HepG2 (cell line): ENCODE data around the gene KAT2A. TPM values are rescaled to one million over a fixed set of nuclear protein-coding genes. Genes with fewer than 3 reads are reported as not detected.

Experiments
- BRD4 ChIP-seq: sonication (generic); formaldehyde crosslinking; IDR thresholded peaks from 2 replicates; pipeline ENCODE4 v1.4.0; 2020; ENCODE audit warnings: missing genetic modification reagents
- ERF ChIP-seq: IDR thresholded peaks from 2 replicates; pipeline ENCODE4 v1.6.1; 2018; ENCODE audit warnings: missing biosample characterization, missing genetic modification reagents
- GATAD2A ChIP-seq: IDR thresholded peaks from 2 replicates; pipeline ENCODE4 v1.6.1; 2016
- HDAC1 ChIP-seq: sonication (generic); formaldehyde crosslinking; IDR thresholded peaks from 2 replicates; pipeline ENCODE4 v1.5.1; 2020; ENCODE audit warnings: mild to moderate bottlenecking, missing genetic modification reagents
- KDM3A ChIP-seq: IDR thresholded peaks from 2 replicates; pipeline ENCODE4 v1.6.1; 2018; ENCODE audit warnings: low read depth, missing compliant biosample characterization
- NFATC3 ChIP-seq: sonication (generic); formaldehyde crosslinking; IDR thresholded peaks from 2 replicates; pipeline ENCODE4 v1.5.1; 2020; ENCODE audit warnings: mild to moderate bottlenecking, missing genetic modification reagents
- NONO ChIP-seq, 2 experiments: fragments of 450-650 bp in 1 of 2; sonication (generic) in 1 of 2; formaldehyde crosslinking in 1 of 2; IDR thresholded peaks in 1 of 2; conservative IDR thresholded peaks in 1 of 2; 2 replicates each; pipeline versions ENCODE4 v1.6.1 to v1.8.0; 2017 to 2022; ENCODE audit warnings: mild to moderate bottlenecking in 1 of 2, missing genetic modification reagents in 1 of 2, moderate library complexity in 1 of 2
- RBM39 ChIP-seq: fragments of 200-400 bp; formaldehyde crosslinking; IDR thresholded peaks from one replicate; pipeline ENCODE4 v1.6.1; 2018; ENCODE audit warnings: antibody characterized with exemption, mild to moderate bottlenecking, low read depth, low read length; ENCODE audit not compliant: poor library complexity, severe bottlenecking
- THAP11 ChIP-seq: IDR thresholded peaks from 2 replicates; pipeline ENCODE4 v1.6.1; 2016; ENCODE audit warnings: missing biosample characterization, missing genetic modification reagents
- TOE1 ChIP-seq: sonication (generic); formaldehyde crosslinking; IDR thresholded peaks from 2 replicates; pipeline ENCODE4 v1.4.0; 2020; ENCODE audit warnings: mild to moderate bottlenecking, missing genetic modification reagents
- ZBTB21 ChIP-seq: sonication (generic); formaldehyde crosslinking; IDR thresholded peaks from 2 replicates; pipeline ENCODE4 v1.4.0; 2020; ENCODE audit warnings: missing genetic modification reagents
- ZFP41 ChIP-seq: sonication (generic); formaldehyde crosslinking; IDR thresholded peaks from 2 replicates; pipeline ENCODE4 v1.4.0; 2020; ENCODE audit warnings: mild to moderate bottlenecking, missing genetic modification reagents, borderline replicate concordance
- ZKSCAN8 ChIP-seq: IDR thresholded peaks from 2 replicates; pipeline ENCODE4 v1.6.1; 2016; ENCODE audit warnings: borderline replicate concordance, missing genetic modification reagents, missing compliant biosample characterization
- ZMYM3 ChIP-seq: sonication (generic); formaldehyde crosslinking; IDR thresholded peaks from 2 replicates; pipeline ENCODE4 v1.5.1; 2020; ENCODE audit warnings: mild to moderate bottlenecking, missing genetic modification reagents
- ZNF678 ChIP-seq: sonication (generic); formaldehyde crosslinking; IDR thresholded peaks from 2 replicates; pipeline ENCODE4 v1.4.0; 2020; ENCODE audit warnings: mild to moderate bottlenecking, missing genetic modification reagents
- polyA plus RNA-seq, 8 experiments: library from polyadenylated mRNA; depleted of rRNA in 3 of 8; stranded (reverse) in 7 of 8; unstranded in 1 of 8; fragments of >200 nt; fragmentation: Illumina TruSeq in 4 of 8; extraction: Trizol in 4 of 8; gene quantifications; 2 replicates each; pipeline versions ENCODE4 v1.2.1 to v1.2.3, GENCODE V29; 2011 to 2016; ENCODE audit warnings: low read depth in 4 of 8, missing spikeins in 1 of 8, mixed read lengths in 1 of 8; ENCODE audit not compliant: insufficient read depth in 1 of 8
- total RNA-seq, 5 experiments: library from RNA; depleted of rRNA; stranded (reverse); fragments of >200 nt; fragmentation: Illumina TruSeq; extraction: Trizol; gene quantifications; 2 replicates each; pipeline ENCODE4 v1.2.3, GENCODE V29; 2016; ENCODE audit warnings: low read depth in 1 of 5
- TF ChIP-seq, protein P1 (sequence below): sonication (generic); formaldehyde crosslinking; conservative IDR thresholded peaks from 2 replicates; pipeline ENCODE4 v1.8.0; 2022; ENCODE audit warnings: missing genetic modification reagents
- TF ChIP-seq, protein P2 (sequence below): sonication (generic); formaldehyde crosslinking; IDR thresholded peaks from 2 replicates; pipeline ENCODE4 v1.5.0; 2020; ENCODE audit warnings: mild to moderate bottlenecking, missing genetic modification reagents, moderate library complexity
- TF ChIP-seq, protein P3 (sequence below): sonication (generic); formaldehyde crosslinking; IDR thresholded peaks from 2 replicates; pipeline ENCODE4 v1.9.0; 2021; ENCODE audit warnings: missing genetic modification reagents, mild to moderate bottlenecking, borderline replicate concordance
- TF ChIP-seq, protein P4 (sequence below): sonication (generic); formaldehyde crosslinking; IDR thresholded peaks from 2 replicates; pipeline ENCODE4 v1.8.0; 2022; ENCODE audit warnings: mild to moderate bottlenecking, missing genetic modification reagents; ENCODE audit not compliant: insufficient replicate concordance
- TF ChIP-seq, protein P5 (sequence below): sonication (generic); formaldehyde crosslinking; IDR thresholded peaks from 2 replicates; pipeline ENCODE4 v1.5.1; 2020; ENCODE audit warnings: mild to moderate bottlenecking, missing genetic modification reagents, moderate library complexity
- TF ChIP-seq, protein P6 (sequence below): IDR thresholded peaks from 2 replicates; pipeline ENCODE4 v1.6.1; 2016

KAT2A gene
- total and polyA plus RNA-seq, 2 of the 13 experiments (the other 11 are each of a cell fraction or from before 2014, with no cell fraction given): 29.1 to 90.4 TPM

DNA sequence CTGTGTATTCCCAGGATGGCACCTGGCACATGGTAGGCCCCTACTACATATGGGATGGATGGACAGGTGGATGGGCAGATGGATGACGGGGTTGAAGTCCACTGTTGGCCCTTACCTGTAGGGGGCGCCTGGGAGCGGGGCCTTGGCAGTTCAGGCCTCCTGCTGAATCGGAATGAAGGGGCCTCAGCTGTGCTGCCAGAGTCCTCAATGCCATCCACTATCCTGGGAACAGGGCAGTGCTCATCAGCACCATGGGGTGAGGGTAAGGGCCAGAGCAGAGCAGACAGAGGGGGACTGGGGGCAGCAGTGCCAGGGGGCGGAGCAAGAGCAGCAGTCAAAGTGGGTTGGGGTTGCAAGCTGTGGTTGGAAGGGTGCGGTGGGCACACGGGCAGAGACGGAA, 41.9 kb upstream of the KAT2A start (continued):
- TF ChIP-seq, protein P1, sequence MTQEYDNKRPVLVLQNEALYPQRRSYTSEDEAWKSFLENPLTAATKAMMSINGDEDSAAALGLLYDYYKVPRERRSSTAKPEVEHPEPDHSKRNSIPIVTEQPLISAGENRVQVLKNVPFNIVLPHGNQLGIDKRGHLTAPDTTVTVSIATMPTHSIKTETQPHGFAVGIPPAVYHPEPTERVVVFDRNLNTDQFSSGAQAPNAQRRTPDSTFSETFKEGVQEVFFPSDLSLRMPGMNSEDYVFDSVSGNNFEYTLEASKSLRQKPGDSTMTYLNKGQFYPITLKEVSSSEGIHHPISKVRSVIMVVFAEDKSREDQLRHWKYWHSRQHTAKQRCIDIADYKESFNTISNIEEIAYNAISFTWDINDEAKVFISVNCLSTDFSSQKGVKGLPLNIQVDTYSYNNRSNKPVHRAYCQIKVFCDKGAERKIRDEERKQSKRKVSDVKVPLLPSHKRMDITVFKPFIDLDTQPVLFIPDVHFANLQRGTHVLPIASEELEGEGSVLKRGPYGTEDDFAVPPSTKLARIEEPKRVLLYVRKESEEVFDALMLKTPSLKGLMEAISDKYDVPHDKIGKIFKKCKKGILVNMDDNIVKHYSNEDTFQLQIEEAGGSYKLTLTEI (CRISPR knock-in tag): no peak
- TF ChIP-seq, protein P2, sequence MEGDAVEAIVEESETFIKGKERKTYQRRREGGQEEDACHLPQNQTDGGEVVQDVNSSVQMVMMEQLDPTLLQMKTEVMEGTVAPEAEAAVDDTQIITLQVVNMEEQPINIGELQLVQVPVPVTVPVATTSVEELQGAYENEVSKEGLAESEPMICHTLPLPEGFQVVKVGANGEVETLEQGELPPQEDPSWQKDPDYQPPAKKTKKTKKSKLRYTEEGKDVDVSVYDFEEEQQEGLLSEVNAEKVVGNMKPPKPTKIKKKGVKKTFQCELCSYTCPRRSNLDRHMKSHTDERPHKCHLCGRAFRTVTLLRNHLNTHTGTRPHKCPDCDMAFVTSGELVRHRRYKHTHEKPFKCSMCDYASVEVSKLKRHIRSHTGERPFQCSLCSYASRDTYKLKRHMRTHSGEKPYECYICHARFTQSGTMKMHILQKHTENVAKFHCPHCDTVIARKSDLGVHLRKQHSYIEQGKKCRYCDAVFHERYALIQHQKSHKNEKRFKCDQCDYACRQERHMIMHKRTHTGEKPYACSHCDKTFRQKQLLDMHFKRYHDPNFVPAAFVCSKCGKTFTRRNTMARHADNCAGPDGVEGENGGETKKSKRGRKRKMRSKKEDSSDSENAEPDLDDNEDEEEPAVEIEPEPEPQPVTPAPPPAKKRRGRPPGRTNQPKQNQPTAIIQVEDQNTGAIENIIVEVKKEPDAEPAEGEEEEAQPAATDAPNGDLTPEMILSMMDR: peak; percentile 81
- TF ChIP-seq BRD4: no peak
- TF ChIP-seq NFATC3 (CRISPR knock-in tag): no peak
- peak; percentile 42 for TF ChIP-seq RBM39
- TF ChIP-seq ZNF678: no peak
- no peak for TF ChIP-seq HDAC1 (CRISPR knock-in tag)
- no peak for TF ChIP-seq ZBTB21 (CRISPR knock-in tag)
- TF ChIP-seq, protein P3, sequence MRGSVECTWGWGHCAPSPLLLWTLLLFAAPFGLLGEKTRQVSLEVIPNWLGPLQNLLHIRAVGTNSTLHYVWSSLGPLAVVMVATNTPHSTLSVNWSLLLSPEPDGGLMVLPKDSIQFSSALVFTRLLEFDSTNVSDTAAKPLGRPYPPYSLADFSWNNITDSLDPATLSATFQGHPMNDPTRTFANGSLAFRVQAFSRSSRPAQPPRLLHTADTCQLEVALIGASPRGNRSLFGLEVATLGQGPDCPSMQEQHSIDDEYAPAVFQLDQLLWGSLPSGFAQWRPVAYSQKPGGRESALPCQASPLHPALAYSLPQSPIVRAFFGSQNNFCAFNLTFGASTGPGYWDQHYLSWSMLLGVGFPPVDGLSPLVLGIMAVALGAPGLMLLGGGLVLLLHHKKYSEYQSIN (CRISPR knock-in tag): no peak
- no peak for TF ChIP-seq ZFP41 (CRISPR knock-in tag)
- no peak for TF ChIP-seq ZKSCAN8 (CRISPR knock-in tag)
- TF ChIP-seq, protein P4, sequence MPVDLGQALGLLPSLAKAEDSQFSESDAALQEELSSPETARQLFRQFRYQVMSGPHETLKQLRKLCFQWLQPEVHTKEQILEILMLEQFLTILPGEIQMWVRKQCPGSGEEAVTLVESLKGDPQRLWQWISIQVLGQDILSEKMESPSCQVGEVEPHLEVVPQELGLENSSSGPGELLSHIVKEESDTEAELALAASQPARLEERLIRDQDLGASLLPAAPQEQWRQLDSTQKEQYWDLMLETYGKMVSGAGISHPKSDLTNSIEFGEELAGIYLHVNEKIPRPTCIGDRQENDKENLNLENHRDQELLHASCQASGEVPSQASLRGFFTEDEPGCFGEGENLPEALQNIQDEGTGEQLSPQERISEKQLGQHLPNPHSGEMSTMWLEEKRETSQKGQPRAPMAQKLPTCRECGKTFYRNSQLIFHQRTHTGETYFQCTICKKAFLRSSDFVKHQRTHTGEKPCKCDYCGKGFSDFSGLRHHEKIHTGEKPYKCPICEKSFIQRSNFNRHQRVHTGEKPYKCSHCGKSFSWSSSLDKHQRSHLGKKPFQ (CRISPR knock-in tag): no peak
- no peak for TF ChIP-seq NONO (IDR thresholded peaks at IDR 0.05)
- peak; percentile 45; the same call in 1 of the 2 replicates for TF ChIP-seq NONO (CRISPR knock-in tag; conservative IDR thresholded peaks at IDR 0.05)
- TF ChIP-seq THAP11: peak; percentile 26; the same call in 1 of the 2 replicates
- TF ChIP-seq, protein P5, sequence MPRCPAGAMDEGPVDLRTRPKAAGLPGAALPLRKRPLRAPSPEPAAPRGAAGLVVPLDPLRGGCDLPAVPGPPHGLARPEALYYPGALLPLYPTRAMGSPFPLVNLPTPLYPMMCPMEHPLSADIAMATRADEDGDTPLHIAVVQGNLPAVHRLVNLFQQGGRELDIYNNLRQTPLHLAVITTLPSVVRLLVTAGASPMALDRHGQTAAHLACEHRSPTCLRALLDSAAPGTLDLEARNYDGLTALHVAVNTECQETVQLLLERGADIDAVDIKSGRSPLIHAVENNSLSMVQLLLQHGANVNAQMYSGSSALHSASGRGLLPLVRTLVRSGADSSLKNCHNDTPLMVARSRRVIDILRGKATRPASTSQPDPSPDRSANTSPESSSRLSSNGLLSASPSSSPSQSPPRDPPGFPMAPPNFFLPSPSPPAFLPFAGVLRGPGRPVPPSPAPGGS: 0 out of 2 replicates have a peak, but pooled peaks have one; percentile 32
- no peak for TF ChIP-seq ERF
- TF ChIP-seq ZMYM3 (CRISPR knock-in tag): peak; percentile 34; the same call in 1 of the 2 replicates
- TF ChIP-seq KDM3A (CRISPR knock-in tag): no peak
- no peak for TF ChIP-seq TOE1 (CRISPR knock-in tag)
- TF ChIP-seq GATAD2A (CRISPR knock-in tag): peak; percentile 41; the same call in 1 of the 2 replicates
- TF ChIP-seq, protein P6, sequence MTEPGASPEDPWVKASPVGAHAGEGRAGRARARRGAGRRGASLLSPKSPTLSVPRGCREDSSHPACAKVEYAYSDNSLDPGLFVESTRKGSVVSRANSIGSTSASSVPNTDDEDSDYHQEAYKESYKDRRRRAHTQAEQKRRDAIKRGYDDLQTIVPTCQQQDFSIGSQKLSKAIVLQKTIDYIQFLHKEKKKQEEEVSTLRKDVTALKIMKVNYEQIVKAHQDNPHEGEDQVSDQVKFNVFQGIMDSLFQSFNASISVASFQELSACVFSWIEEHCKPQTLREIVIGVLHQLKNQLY (CRISPR knock-in tag): no peak
